ENCODE results near the gene LRGUK. TPM values are rescaled to one million over a fixed set of nuclear protein-coding genes. Genes with fewer than 3 reads are reported as not detected.

LRGUK gene
- total RNA-seq, 1 experiment from 2014 or later: 0.49 TPM

- intact Hi-C loops (cut with micrococcal nuclease): no loop called here
- BruUV-seq (replicated peaks): no TSS peak
- H3K79me2 ChIP-seq (ENCODE audit: insufficient read depth, low read length): no peaks in the 10 kb centered on the region; the same call in 1 of the 2 replicates
- H3K36me3 ChIP-seq (ENCODE audit: control insufficient read depth in 1 of 2, insufficient read depth in 2 of 2, low read length in 2 of 2): no peaks in the 10 kb centered on the region
- CTCF ChIA-PET: no interaction called here
- TF ChIP-seq ATF3 (IDR thresholded peaks at IDR 0.05): no peak
- ATAC-seq (no peak), DNase-seq (ENCODE audit: low read depth, low spot score) (no peak)
- no peaks in the 10 kb centered on the region for H3K27me3 ChIP-seq (ENCODE audit: insufficient read depth, low read length)
- H3K9me3 ChIP-seq (ENCODE audit: control insufficient read depth in 1 of 2, insufficient read depth in 1 of 2, low read depth in 1 of 2, low read length in 2 of 2): no peaks in the 10 kb centered on the region
- RAD21 ChIA-PET (ENCODE audit: low non-redundant PET in 1 of 2, low total read pairs in 2 of 2, uncharacterized antibody in 2 of 2, unreplicated experiment in 2 of 2): no interaction called here
- POLR2A ChIA-PET: no interaction called here
- no peak overlapping the region for H3K9ac ChIP-seq (ENCODE audit: low read length)
- H2AFZ ChIP-seq (ENCODE audit: low read depth, low read length, poor library complexity, severe bottlenecking): no peak overlapping the region
- no peak overlapping the region for H3K4me2 ChIP-seq (ENCODE audit: low read length)
- no peaks in the 10 kb centered on the region for H4K20me1 ChIP-seq (ENCODE audit: insufficient read depth)
- no peaks in the 10 kb centered on the region for H3K9me2 ChIP-seq (ENCODE audit: insufficient read depth)
- H3K4me1 ChIP-seq (ENCODE audit: control insufficient read depth in 1 of 2, insufficient read depth in 2 of 2, low read length in 2 of 2): no peaks in the 10 kb centered on the region
- H3K4me3 ChIP-seq (replicated peaks in 1 of 2; ENCODE audit: low read depth in 1 of 2, low read length in 2 of 2): no peak overlapping the region
- H3K27ac ChIP-seq (ENCODE audit: low read depth, low read length): no peak overlapping the region
Observed at GRCh38 chr7:134308548-134308947, 181.4 kb downstream of the LRGUK start.

GRCh38 chr7:134311807-134312206 lies 184.7 kb downstream of the LRGUK start:
- Histone ChIP-seq H3K27me3 (ENCODE audit: insufficient read depth, low read length) (no peaks in the 10 kb centered on the region), H3K36me3 (ENCODE audit: control insufficient read depth in 1 of 2, insufficient read depth in 2 of 2, low read length in 2 of 2) (no peaks in the 10 kb centered on the region), H3K27ac (ENCODE audit: low read depth, low read length) (no peak overlapping the region), H4K20me1 (ENCODE audit: insufficient read depth) (no peaks in the 10 kb centered on the region), H3K4me2 (ENCODE audit: low read length) (no peak overlapping the region), H3K4me3 (replicated peaks in 1 of 2; ENCODE audit: low read depth in 1 of 2, low read length in 2 of 2) (no peak overlapping the region), H3K9ac (ENCODE audit: low read length) (no peak overlapping the region), H2AFZ (ENCODE audit: low read depth, low read length, poor library complexity, severe bottlenecking) (no peak overlapping the region), H3K9me3 (ENCODE audit: control insufficient read depth in 1 of 2, insufficient read depth in 1 of 2, low read depth in 1 of 2, low read length in 2 of 2) (no peaks in the 10 kb centered on the region), H3K79me2 (ENCODE audit: insufficient read depth, low read length) (no peaks in the 10 kb centered on the region; the same call in 1 of the 2 replicates), H3K9me2 (ENCODE audit: insufficient read depth) (no peaks in the 10 kb centered on the region), H3K4me1 (ENCODE audit: control insufficient read depth in 1 of 2, insufficient read depth in 2 of 2, low read length in 2 of 2) (peaks cover 3 to 8% of the 10 kb centered on the region in 2 experiments; a peak in 3 of 4 replicates)
- BruUV-seq (replicated peaks): no TSS peak
- ChIA-PET CTCF (no interaction called here), RAD21 (ENCODE audit: low non-redundant PET in 1 of 2, low total read pairs in 2 of 2, uncharacterized antibody in 2 of 2, unreplicated experiment in 2 of 2) (no interaction called here), POLR2A (no interaction called here)
- intact Hi-C loops (cut with micrococcal nuclease): loop anchor here (10.0 kb wide), 1 partner anchor 1227 kb away; the partner anchor contains the start of gene CHCHD3
- ATAC-seq (no peak), DNase-seq (ENCODE audit: low read depth, low spot score) (no peak)
- no peak for TF ChIP-seq ELF1 (IDR thresholded peaks at IDR 0.05; ENCODE audit: borderline replicate concordance, low read depth)
- no peak for TF ChIP-seq ZFX (IDR thresholded peaks at IDR 0.05)
- TF ChIP-seq ZBTB33 (IDR thresholded peaks at IDR 0.05; ENCODE audit: extremely low read depth, insufficient replicate concordance, low read length): no peak
- TF ChIP-seq CTCF (IDR thresholded peaks at IDR 0.05 in 2 of 3, conservative IDR thresholded peaks at IDR 0.05 in 1 of 3; ENCODE audit: borderline replicate concordance in 1 of 3, insufficient read depth in 1 of 3, low read depth in 2 of 3, low read length in 2 of 3): no peak
- no peak for TF ChIP-seq CEBPB (IDR thresholded peaks at IDR 0.05; ENCODE audit: low read depth)
- TF ChIP-seq MAX (IDR thresholded peaks at IDR 0.05): no peak
- TF ChIP-seq RAD21 (IDR thresholded peaks at IDR 0.05; ENCODE audit: low read depth): no peak
- TF ChIP-seq EGR1 (IDR thresholded peaks at IDR 0.05; ENCODE audit: low read depth): no peak
- no peak for TF ChIP-seq ZNF274 (IDR thresholded peaks at IDR 0.05; ENCODE audit: low read depth, low read length)
- no peak for TF ChIP-seq SIN3A (IDR thresholded peaks at IDR 0.05; ENCODE audit: low read depth)
- no peak for TF ChIP-seq EZH2 (IDR thresholded peaks at IDR 0.05)
- no peak for TF ChIP-seq REST (IDR thresholded peaks at IDR 0.05; ENCODE audit: low read depth)

Data from HCT116 (cell line).